H1 (cell line): Measurements from ENCODE around the gene PXDN. TPM values are rescaled to one million over a fixed set of nuclear protein-coding genes. Genes with fewer than 3 reads are reported as not detected.

Source experiments
- CTCF ChIA-PET: fragments of 300-600 bp; sonication (Branson Sonifier 250); formaldehyde crosslinking; loops from one replicate; lab custom pipeline; 2021; ENCODE audit not compliant: partially characterized antibody; lab: Charles Lee
- POLR2A ChIA-PET: fragments of 300-600 bp; sonication (Branson Sonifier 250); formaldehyde crosslinking; loops from one replicate; lab custom pipeline; 2021; ENCODE audit warnings: inconsistent platforms; ENCODE audit not compliant: partially characterized antibody; lab: Charles Lee
- DNase-seq, 2 experiments: peaks; one replicate each; pipeline versions ENCODE4 v3.0.0 to v3.0.0-alpha.2; 2010 to 2022; ENCODE audit warnings: low spot score in 2 of 2, low read depth in 1 of 2, mixed read lengths in 1 of 2
- FAIRE-seq: peaks from 2 replicates; lab custom pipeline; 2011; peaks lifted over from hg19 to GRCh38; lab: Jason Lieb, UNC
- H2AFZ ChIP-seq: 2 replicates; pipeline ENCODE4 v1.8.1; 2012; ENCODE audit warnings: low read length, inconsistent platforms
- H2AK5ac ChIP-seq: 2 replicates; pipeline ENCODE4 v1.6.1; 2013; ENCODE audit warnings: low read depth, low read length
- H2BK120ac ChIP-seq: replicated peaks from 2 replicates; pipeline ENCODE3; 2013; ENCODE audit warnings: low read depth, low read length, inconsistent platforms
- H2BK12ac ChIP-seq: 2 replicates; pipeline ENCODE4 v1.6.1; 2013; ENCODE audit warnings: low read depth, low read length
- H2BK15ac ChIP-seq: 2 replicates; pipeline ENCODE4 v1.6.1; 2013; ENCODE audit warnings: low read length
- H2BK20ac ChIP-seq: 2 replicates; pipeline ENCODE4 v1.6.1; 2013; ENCODE audit warnings: low read length
- H2BK5ac ChIP-seq: 2 replicates; pipeline ENCODE4 v1.6.1; 2013; ENCODE audit warnings: low read depth, low read length
- H3K14ac ChIP-seq: 2 replicates; pipeline ENCODE4 v1.6.1; 2013; ENCODE audit warnings: inconsistent platforms; ENCODE audit not compliant: insufficient read length
- H3K18ac ChIP-seq: 2 replicates; pipeline ENCODE4 v1.6.1; 2013; ENCODE audit warnings: low read length; ENCODE audit errors: extremely low read depth
- H3K23ac ChIP-seq: 2 replicates; pipeline ENCODE4 v1.6.1; 2013; ENCODE audit warnings: inconsistent platforms; ENCODE audit not compliant: insufficient read length
- H3K23me2 ChIP-seq: 2 replicates; pipeline ENCODE4 v1.6.1; 2013; ENCODE audit warnings: low read depth, low read length
- H3K27ac ChIP-seq: 2 replicates; pipeline ENCODE4 v1.6.1; 2011; ENCODE audit warnings: low read depth, low read length, inconsistent platforms
- H3K27me3 ChIP-seq, 4 experiments: replicated peaks in 1 of 4; 1 replicate in 1 of 4; 2 replicates in 3 of 4; pipeline versions ENCODE4 v1.6.1 to v1.8.1; 2011 to 2013; ENCODE audit warnings: low read length in 3 of 4, mild to moderate bottlenecking in 3 of 4, inconsistent platforms in 2 of 4, mixed read lengths in 2 of 4, moderate library complexity in 1 of 4; ENCODE audit not compliant: control insufficient read depth in 3 of 4, insufficient read depth in 3 of 4; ENCODE audit errors: extremely low read depth in 1 of 4
- H3K36me3 ChIP-seq, 4 experiments: 2 replicates each; pipeline versions ENCODE4 v1.6.1 to v1.8.1; 2011 to 2013; ENCODE audit warnings: mild to moderate bottlenecking in 4 of 4, low read length in 3 of 4, moderate library complexity in 2 of 4, control low read depth in 1 of 4, inconsistent platforms in 1 of 4; ENCODE audit not compliant: insufficient read depth in 4 of 4, control insufficient read depth in 2 of 4
- H3K4ac ChIP-seq: replicated peaks from 2 replicates; pipeline ENCODE3; 2013; ENCODE audit warnings: low read length, low read depth, mixed read lengths, inconsistent platforms; ENCODE audit not compliant: insufficient read length
- H3K4me1 ChIP-seq, 4 experiments: replicated peaks in 1 of 4; 1 replicate in 1 of 4; 2 replicates in 3 of 4; pipeline versions ENCODE4 v1.6.1 to v1.8.1; 2011 to 2013; ENCODE audit warnings: low read length in 3 of 4, inconsistent platforms in 2 of 4, mixed read lengths in 1 of 4; ENCODE audit not compliant: insufficient read depth in 4 of 4, control insufficient read depth in 3 of 4
- H3K4me2 ChIP-seq, 2 experiments: 2 replicates each; pipeline versions ENCODE4 v1.6.1 to v1.8.1; 2011 to 2013; ENCODE audit warnings: low read depth in 2 of 2, low read length in 2 of 2, control low read depth in 1 of 2, inconsistent platforms in 1 of 2, mild to moderate bottlenecking in 1 of 2; ENCODE audit not compliant: insufficient read depth in 1 of 2
- H3K4me3 ChIP-seq, 4 experiments: fragments of 200-600, 300-600 bp in 1 of 4; sonication (generic), shearing (Covaris generic), sonication (Bioruptor Twin) in 1 of 4; 2 replicates each; pipeline versions ENCODE4 v1.5.1 to v1.8.1; 2011 to 2016; ENCODE audit warnings: low read length in 4 of 4, low read depth in 3 of 4, control low read depth in 2 of 4, inconsistent platforms in 2 of 4, mild to moderate bottlenecking in 2 of 4, mixed read lengths in 1 of 4, moderate library complexity in 1 of 4; ENCODE audit not compliant: insufficient read depth in 2 of 4; ENCODE audit errors: extremely low read depth in 1 of 4
- H3K56ac ChIP-seq: replicated peaks from 2 replicates; pipeline ENCODE3; 2013; ENCODE audit warnings: low read depth, mild to moderate bottlenecking, mixed read lengths, low read length, inconsistent platforms; ENCODE audit not compliant: insufficient read length
- H3K79me1 ChIP-seq: 2 replicates; pipeline ENCODE4 v1.6.1; 2013; ENCODE audit warnings: low read depth, low read length, control low read depth
- H3K79me2 ChIP-seq, 2 experiments: 2 replicates each; pipeline versions ENCODE4 v1.6.1 to v1.8.1; 2012 to 2013; ENCODE audit warnings: low read length in 2 of 2, mild to moderate bottlenecking in 2 of 2, inconsistent platforms in 1 of 2; ENCODE audit not compliant: insufficient read depth in 2 of 2, control insufficient read depth in 1 of 2
- H3K9ac ChIP-seq, 4 experiments: replicated peaks in 1 of 4; 1 replicate in 1 of 4; 2 replicates in 3 of 4; pipeline versions ENCODE4 v1.6.1 to v1.8.1; 2011 to 2013; ENCODE audit warnings: low read depth in 3 of 4, low read length in 3 of 4, control low read depth in 2 of 4, mild to moderate bottlenecking in 2 of 4, moderate library complexity in 2 of 4, inconsistent platforms in 1 of 4; ENCODE audit errors: extremely low read depth in 1 of 4
- H3K9me3 ChIP-seq, 2 experiments: 2 replicates each; pipeline versions ENCODE4 v1.6.1 to v1.8.1; 2012 to 2013; ENCODE audit warnings: mild to moderate bottlenecking in 2 of 2, moderate library complexity in 2 of 2, control low read depth in 1 of 2, inconsistent platforms in 1 of 2, low read depth in 1 of 2, low read length in 1 of 2, mixed read lengths in 1 of 2; ENCODE audit not compliant: insufficient read depth in 2 of 2
- H4K20me1 ChIP-seq, 2 experiments: replicated peaks in 1 of 2; 2 replicates each; pipeline versions ENCODE3 to v1.8.1; 2011 to 2013; ENCODE audit warnings: inconsistent platforms in 2 of 2, low read length in 2 of 2, mild to moderate bottlenecking in 1 of 2; ENCODE audit not compliant: insufficient read depth in 2 of 2, control insufficient read depth in 1 of 2
- H4K5ac ChIP-seq: 2 replicates; pipeline ENCODE4 v1.6.1; 2013; ENCODE audit warnings: low read length, low read depth, mixed read lengths, inconsistent platforms; ENCODE audit not compliant: insufficient read length
- H4K8ac ChIP-seq: 2 replicates; pipeline ENCODE4 v1.8.0; 2013; ENCODE audit warnings: mild to moderate bottlenecking, moderate library complexity, low read length, inconsistent platforms; ENCODE audit not compliant: insufficient read depth; ENCODE audit errors: extremely low read depth
- H4K91ac ChIP-seq: replicated peaks from 2 replicates; pipeline ENCODE3; 2013; ENCODE audit warnings: low read length, mixed read lengths, inconsistent platforms; ENCODE audit not compliant: insufficient read length
- RAD21 ChIP-seq, 2 experiments: IDR thresholded peaks in 1 of 2; conservative IDR thresholded peaks in 1 of 2; 2 replicates each; pipeline ENCODE4 v1.6.1; 2011; ENCODE audit warnings: low read depth in 2 of 2, low read length in 2 of 2, improper control_type of control experiment in 1 of 2, inconsistent platforms in 1 of 2, mild to moderate bottlenecking in 1 of 2, moderate library complexity in 1 of 2
- RFX5 ChIP-seq: IDR thresholded peaks from 2 replicates; pipeline ENCODE4 v1.6.1; 2011; ENCODE audit warnings: low read depth, low read length, improper control_type of control experiment, borderline replicate concordance
- SAP30 ChIP-seq: fragments of 300-600 bp; sonication (generic); IDR thresholded peaks from 2 replicates; pipeline ENCODE4 v1.7.1; 2012; ENCODE audit warnings: low read length, moderate library complexity, mild to moderate bottlenecking, inconsistent platforms; ENCODE audit not compliant: insufficient read depth, insufficient replicate concordance
- WGBS, 2 experiments: shearing (Covaris generic) in 1 of 2; methylation state at CpG; one replicate each; pipeline versions ENCODE4 v1.1.6 to v1.1.7; 2013 to 2015; ENCODE audit warnings: low lambda C conversion rate in 2 of 2, mixed read lengths in 2 of 2, inconsistent platforms in 1 of 2, low coverage in 1 of 2, missing lambda C conversion rate in 1 of 2; ENCODE audit not compliant: insufficient replicate concordance in 2 of 2, insufficient coverage in 1 of 2, insufficient read length in 1 of 2; ENCODE audit errors: extremely low coverage in 1 of 2, missing lambda C conversion rate in 1 of 2; 5-methylcytosine and 5-hydroxymethylcytosine counted together
- polyA plus RNA-seq, 7 experiments: library from polyadenylated mRNA; depleted of rRNA in 3 of 7; stranded (reverse) in 5 of 7; unstranded in 2 of 7; fragments of >200 nt in 5 of 7; fragments of 200-250 nt in 2 of 7; gene quantifications; 1 replicate in 5 of 7; 2 replicates in 1 of 7; 4 replicates in 1 of 7; pipeline versions ENCODE4 v1.2.1 to v1.2.3, GENCODE V29; 2011 to 2013; ENCODE audit warnings: missing spikeins in 2 of 7, mixed read lengths in 2 of 7
- total RNA-seq: library from RNA; stranded (reverse); fragmentation: NEBNext Ultra II Directional; extraction: Animal tissue kit (Norgen Biotek cat#: 25700); gene quantifications from 2 replicates; pipeline ENCODE4 v1.2.1, GENCODE V29; 2021

The PXDN gene
- total and polyA plus RNA-seq, 2 of the 8 experiments (the other 6 are each of a cell fraction or from before 2014, with no cell fraction given): 104 to 141 TPM

DNA sequence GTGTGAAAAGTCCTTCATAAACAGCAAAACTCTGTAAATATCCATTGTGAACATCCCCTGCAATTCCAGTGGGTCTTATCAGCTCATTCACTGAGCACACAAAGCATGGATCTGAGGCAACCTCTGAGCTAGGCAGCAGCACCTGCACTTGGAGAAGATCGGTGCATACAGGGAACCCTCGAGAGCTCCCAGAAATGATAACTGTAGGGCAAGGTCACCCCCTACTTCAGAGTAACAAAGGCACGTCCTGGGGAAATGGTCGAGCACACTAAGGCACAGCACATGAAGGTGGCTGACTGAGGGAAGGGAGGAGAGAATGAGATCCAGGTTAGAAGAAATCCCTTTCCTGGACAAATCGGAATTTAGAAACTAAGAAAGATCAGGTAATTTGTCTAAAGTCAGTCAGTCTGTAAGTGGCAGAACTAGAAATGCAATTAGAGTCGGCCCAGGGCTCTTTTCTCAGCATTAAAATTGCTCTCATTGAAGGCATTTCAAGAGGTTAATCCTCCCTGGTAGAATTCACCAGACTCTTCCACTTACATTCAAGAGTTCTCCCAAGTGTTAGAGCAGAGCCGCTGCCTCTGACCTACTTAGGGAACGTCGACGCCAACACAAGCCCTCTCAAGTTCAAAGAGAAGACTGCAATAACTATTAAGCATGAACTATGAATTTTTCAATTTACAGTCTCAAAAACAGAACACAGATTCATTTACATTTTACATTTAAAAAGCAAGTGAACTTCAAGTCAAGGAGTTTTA is 45.9 kb downstream of the PXDN start:
- Histone ChIP-seq H3K4me1 (peaks cover 4 to 9% (median 6%) of the 10 kb centered on the region in 4 experiments; a peak in 5 of 7 replicates), H3K9me3 (no peaks in the 10 kb centered on the region), H3K79me1 (peaks cover 18% of the 10 kb centered on the region), H3K56ac (no peak overlapping the region), H2BK5ac (no peak overlapping the region), H3K23me2 (no peaks in the 10 kb centered on the region), H3K4ac (no peak overlapping the region), H3K23ac (no peak overlapping the region), H3K27ac (no peak overlapping the region), H3K79me2 (peaks cover 0 to 54% of the 10 kb centered on the region in 2 experiments; a peak in 2 of 4 replicates), H2AFZ (no peak overlapping the region), H3K36me3 (no peaks in the 10 kb centered on the region), H3K9ac (no peak overlapping the region; a peak in 1 of 7 replicates), H2BK15ac (no peak overlapping the region), H3K27me3 (no peaks in the 10 kb centered on the region), H3K14ac (no peak overlapping the region), H2BK120ac (no peak overlapping the region), H4K20me1 (peaks cover 8 to 18% of the 10 kb centered on the region in 2 experiments), H4K5ac (no peak overlapping the region), H2BK20ac (no peak overlapping the region), H3K4me3 (no peak overlapping the region), H4K91ac (no peak overlapping the region), H3K18ac (no peak overlapping the region), H2BK12ac (no peak overlapping the region), H3K4me2 (no peak overlapping the region), H4K8ac (no peak overlapping the region), H2AK5ac (no peak overlapping the region)
- DNase-seq (peak in 1 of 2 experiments; percentile 32), FAIRE-seq (no peak)
- ChIA-PET CTCF (interaction anchor here (1.6 to 2.7 kb wide), 4 partner anchors 12 to 118 kb away, joined by 3 to 7 read pairs (median 4); no protein-coding TSS in a partner anchor), POLR2A (interaction anchor here (2.3 kb wide), 1 partner anchor 11 kb away, joined by 6 read pairs; no protein-coding TSS in a partner anchor)
- TF ChIP-seq SAP30 (no peak), RAD21 (IDR thresholded peaks at IDR 0.05 in 1 of 2, conservative IDR thresholded peaks at IDR 0.05 in 1 of 2; ENCODE audit: low read depth in 2 of 2, low read length in 2 of 2) (no peak), RFX5 (no peak)
- 85% methylated on average over 10 of the region's 10 CpGs; no CpG with 5 or more reads in 1 of the 2 experiments for WGBS, 2 experiments
